ENCODE data around the gene SATB2.

DNA sequence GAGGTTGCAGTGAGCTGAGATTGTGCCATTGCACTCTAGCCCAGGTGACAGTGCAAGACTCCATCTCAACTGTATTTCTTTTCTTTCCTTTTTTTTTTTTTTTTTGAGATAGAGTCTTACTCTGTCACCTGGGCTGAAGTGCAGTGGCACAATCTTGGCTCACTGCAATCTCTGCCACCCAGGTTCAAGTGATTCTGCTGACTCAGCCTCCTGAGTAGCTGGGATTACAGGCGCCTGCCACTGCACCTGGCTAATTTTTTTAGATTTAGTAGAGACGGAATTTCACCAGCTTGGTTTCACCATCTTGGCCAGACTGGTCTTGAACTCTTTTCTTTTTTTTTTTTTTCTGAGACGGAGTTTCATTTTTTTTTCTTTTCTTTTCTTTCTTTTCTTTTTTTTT, 41.3 kb upstream of the SATB2 start:
- TF ChIP-seq, protein P1, sequence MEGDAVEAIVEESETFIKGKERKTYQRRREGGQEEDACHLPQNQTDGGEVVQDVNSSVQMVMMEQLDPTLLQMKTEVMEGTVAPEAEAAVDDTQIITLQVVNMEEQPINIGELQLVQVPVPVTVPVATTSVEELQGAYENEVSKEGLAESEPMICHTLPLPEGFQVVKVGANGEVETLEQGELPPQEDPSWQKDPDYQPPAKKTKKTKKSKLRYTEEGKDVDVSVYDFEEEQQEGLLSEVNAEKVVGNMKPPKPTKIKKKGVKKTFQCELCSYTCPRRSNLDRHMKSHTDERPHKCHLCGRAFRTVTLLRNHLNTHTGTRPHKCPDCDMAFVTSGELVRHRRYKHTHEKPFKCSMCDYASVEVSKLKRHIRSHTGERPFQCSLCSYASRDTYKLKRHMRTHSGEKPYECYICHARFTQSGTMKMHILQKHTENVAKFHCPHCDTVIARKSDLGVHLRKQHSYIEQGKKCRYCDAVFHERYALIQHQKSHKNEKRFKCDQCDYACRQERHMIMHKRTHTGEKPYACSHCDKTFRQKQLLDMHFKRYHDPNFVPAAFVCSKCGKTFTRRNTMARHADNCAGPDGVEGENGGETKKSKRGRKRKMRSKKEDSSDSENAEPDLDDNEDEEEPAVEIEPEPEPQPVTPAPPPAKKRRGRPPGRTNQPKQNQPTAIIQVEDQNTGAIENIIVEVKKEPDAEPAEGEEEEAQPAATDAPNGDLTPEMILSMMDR (IDR thresholded peaks at IDR 0.05; ENCODE audit: low read depth, low read length, poor library complexity, severe bottlenecking), result no peak
- no peak for TF ChIP-seq EZH2phosphoT487 (IDR thresholded peaks at IDR 0.05; ENCODE audit: borderline replicate concordance, low read length)
